Astrocyte (in vitro differentiated cells and primary cell): ENCODE data around the gene NCAPD2. TPM values are rescaled to one million over a fixed set of nuclear protein-coding genes. Genes with fewer than 3 reads are reported as not detected.

Experiments
- DNase-seq: peaks from one replicate; pipeline ENCODE4 v3.0.0-alpha.2; 2010; ENCODE audit warnings: low read depth
- FAIRE-seq: peaks from 2 replicates; lab custom pipeline; 2011; peaks lifted over from hg19 to GRCh38; lab: Jason Lieb, UNC
- H2AFZ ChIP-seq: 2 replicates; pipeline ENCODE4 v1.6.0; 2012; ENCODE audit warnings: low read depth, low read length, inconsistent platforms
- H3K27ac ChIP-seq: 2 replicates; pipeline ENCODE4 v1.5.1; 2011; ENCODE audit warnings: low read depth, low read length, inconsistent platforms
- H3K27me3 ChIP-seq: 2 replicates; pipeline ENCODE4 v1.6.0; 2011; ENCODE audit warnings: low read length, inconsistent platforms; ENCODE audit not compliant: insufficient read depth
- H3K36me3 ChIP-seq: 2 replicates; pipeline ENCODE4 v1.5.1; 2011; ENCODE audit warnings: low read length, inconsistent platforms; ENCODE audit not compliant: insufficient read depth
- H3K4me1 ChIP-seq: 2 replicates; pipeline ENCODE4 v1.5.1; 2011; ENCODE audit warnings: low read length, inconsistent platforms; ENCODE audit not compliant: insufficient read depth
- H3K4me2 ChIP-seq: 2 replicates; pipeline ENCODE4 v1.6.0; 2012; ENCODE audit warnings: low read length, inconsistent platforms
- H3K4me3 ChIP-seq: 2 replicates; pipeline ENCODE4 v1.5.1; 2011; ENCODE audit warnings: low read depth, mild to moderate bottlenecking, low read length, inconsistent platforms; ENCODE audit not compliant: insufficient read depth
- H3K79me2 ChIP-seq: 2 replicates; pipeline ENCODE4 v1.6.0; 2012; ENCODE audit warnings: mild to moderate bottlenecking, low read length, inconsistent platforms; ENCODE audit not compliant: insufficient read depth
- H3K9ac ChIP-seq: 2 replicates; pipeline ENCODE4 v1.6.0; 2012; ENCODE audit warnings: mild to moderate bottlenecking, low read length, inconsistent platforms
- H3K9me3 ChIP-seq: 2 replicates; pipeline ENCODE4 v1.5.1; 2012; ENCODE audit warnings: low read depth, mild to moderate bottlenecking, low read length, inconsistent platforms; ENCODE audit not compliant: insufficient read depth
- H4K20me1 ChIP-seq: 2 replicates; pipeline ENCODE4 v1.6.0; 2012; ENCODE audit warnings: low read length, inconsistent platforms; ENCODE audit not compliant: insufficient read depth
- H3K27ac Mint-ChIP-seq: one replicate; pipeline ENCODE4 v1.8.0; 2021; ENCODE audit warnings: mild to moderate bottlenecking, mixed read lengths; ENCODE audit not compliant: unreplicated experiment
- H3K27me3 Mint-ChIP-seq: one replicate; pipeline ENCODE4 v1.8.0; 2021; ENCODE audit warnings: low read depth, mixed read lengths; ENCODE audit not compliant: unreplicated experiment
- H3K36me3 Mint-ChIP-seq: one replicate; pipeline ENCODE4 v1.8.0; 2021; ENCODE audit warnings: low read depth, mixed read lengths; ENCODE audit not compliant: unreplicated experiment
- H3K4me1 Mint-ChIP-seq: one replicate; pipeline ENCODE4 v1.8.0; 2021; ENCODE audit warnings: low read depth, mixed read lengths; ENCODE audit not compliant: unreplicated experiment
- H3K4me3 Mint-ChIP-seq: one replicate; pipeline ENCODE4 v1.8.0; 2021; ENCODE audit warnings: mild to moderate bottlenecking, moderate library complexity, mixed read lengths; ENCODE audit not compliant: unreplicated experiment
- H3K9me3 Mint-ChIP-seq: one replicate; pipeline ENCODE4 v1.8.0; 2021; ENCODE audit warnings: mild to moderate bottlenecking, mixed read lengths; ENCODE audit not compliant: unreplicated experiment
- CTCF ChIP-seq: IDR thresholded peaks from 2 replicates; pipeline ENCODE4 v1.5.1; 2011; ENCODE audit warnings: low read depth, mild to moderate bottlenecking, inconsistent platforms, low read length, moderate library complexity; ENCODE audit not compliant: insufficient read depth
- EZH2 ChIP-seq: IDR thresholded peaks from 2 replicates; pipeline ENCODE4 v1.6.1; 2012; ENCODE audit warnings: mild to moderate bottlenecking, low read length, inconsistent platforms; ENCODE audit not compliant: insufficient read depth
- total RNA-seq: library from RNA; stranded (reverse); gene quantifications from 2 replicates; pipeline ENCODE4 v1.2.1, GENCODE V29; 2021

Gene NCAPD2
- total RNA-seq, 1 donor from 2014 or later = 18.6 TPM

- TF ChIP-seq EZH2 (no peak), CTCF (no peak)
- Histone ChIP-seq H3K36me3 (no peaks in the 10 kb centered on the region), H3K27me3 (no peaks in the 10 kb centered on the region), H2AFZ (no peak overlapping the region), H3K9ac (no peak overlapping the region), H3K27ac (no peak overlapping the region), H3K4me1 (peaks cover 28% of the 10 kb centered on the region), H3K4me2 (peak overlapping the region; percentile 92), H4K20me1 (no peaks in the 10 kb centered on the region), H3K4me3 (no peak overlapping the region), H3K79me2 (no peaks in the 10 kb centered on the region), H3K9me3 (no peaks in the 10 kb centered on the region)
- DNase-seq (no peak), FAIRE-seq (no peak)
- Mint-ChIP-seq H3K27me3 (peaks cover 4% of the 10 kb centered on the region), H3K4me1 (peaks cover 14% of the 10 kb centered on the region), H3K27ac (no peak overlapping the region), H3K36me3 (peaks cover 13% of the 10 kb centered on the region), H3K9me3 (no peaks in the 10 kb centered on the region), H3K4me3 (no peak overlapping the region)
Measured at GRCh38 chr12:6452944-6453630, 40.8 kb upstream of the NCAPD2 start.

GRCh38 chr12:6457220-6457945 lies 36.5 kb upstream of the NCAPD2 start:
- FAIRE-seq = no peak
- Mint-ChIP-seq H3K4me1 (no peaks in the 10 kb centered on the region), H3K9me3 (no peaks in the 10 kb centered on the region), H3K27ac (no peak overlapping the region), H3K27me3 (no peaks in the 10 kb centered on the region), H3K36me3 (peaks cover 32% of the 10 kb centered on the region), H3K4me3 (no peak overlapping the region)
- Histone ChIP-seq H3K9ac (no peak overlapping the region), H3K4me3 (no peak overlapping the region), H3K27ac (no peak overlapping the region), H3K79me2 (no peaks in the 10 kb centered on the region), H2AFZ (no peak overlapping the region), H3K4me1 (peaks cover 6% of the 10 kb centered on the region), H3K9me3 (no peaks in the 10 kb centered on the region), H3K36me3 (peaks cover 4% of the 10 kb centered on the region), H4K20me1 (no peaks in the 10 kb centered on the region), H3K4me2 (no peak overlapping the region), H3K27me3 (no peaks in the 10 kb centered on the region)
- TF ChIP-seq CTCF (no peak), EZH2 (no peak)
- no peak for DNase-seq
